Measurements from ENCODE around the gene DIPK1B. TPM values are rescaled to one million over a fixed set of nuclear protein-coding genes. Genes with fewer than 3 reads are reported as not detected.

The DIPK1B gene
- polyA plus RNA-seq, 1 of the 3 experiments (the other 2 are of a cell fraction), result 24.5 TPM

DNA sequence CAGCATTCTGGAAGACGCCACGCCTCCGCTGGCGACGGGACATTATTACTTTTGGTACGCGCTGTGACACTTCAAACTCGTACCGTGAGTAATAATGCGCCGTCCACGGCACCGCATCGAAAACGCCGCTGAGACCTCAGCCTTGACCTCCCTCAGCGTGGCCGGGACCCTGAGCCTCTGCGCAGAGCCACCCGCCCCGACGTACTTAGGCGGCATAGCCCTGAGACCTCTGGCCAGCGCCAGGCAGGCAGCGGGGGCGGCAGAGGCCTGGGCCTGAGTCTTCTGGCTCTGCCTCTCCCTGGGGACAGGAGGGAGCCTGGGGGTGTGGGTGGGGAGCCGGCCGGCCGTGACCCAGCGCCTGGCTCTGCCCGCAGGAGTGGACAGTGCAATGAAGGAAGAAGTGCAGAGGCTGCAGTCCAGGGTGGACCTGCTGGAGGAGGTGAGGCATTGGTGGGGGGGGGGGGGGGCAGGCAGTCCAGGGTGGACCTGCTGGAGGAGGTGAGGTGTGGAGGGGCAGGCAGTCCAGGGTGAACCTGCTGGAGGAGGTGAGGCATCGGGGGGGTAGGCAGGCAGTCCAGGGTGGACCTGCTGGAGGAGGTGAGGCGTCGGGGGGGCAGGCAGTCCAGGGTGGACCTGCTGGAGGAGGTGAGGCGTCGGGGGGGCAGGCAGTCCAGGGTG lies 41.7 kb upstream of the DIPK1B start:
- Histone ChIP-seq H3K27ac (ENCODE audit: low read depth in 2 of 2, low read length in 1 of 2) (no peak overlapping the region), H2AFZ (ENCODE audit: low read depth) (no peak overlapping the region), H3K27me3 (ENCODE audit: insufficient read depth) (no peaks in the 10 kb centered on the region), H3K79me2 (ENCODE audit: insufficient read depth) (no peaks in the 10 kb centered on the region), H3K4me2 (no peak overlapping the region), H4K20me1 (ENCODE audit: insufficient read depth) (0 out of 2 replicates have a peak, but pooled peaks cover 5% of the 10 kb centered on the region), H3K9me2 (no peaks in the 10 kb centered on the region), H3F3A (replicated peaks; ENCODE audit: insufficient read depth) (peaks cover 3% of the 10 kb centered on the region), H3K9ac (no peak overlapping the region), H3K4me1 (ENCODE audit: control insufficient read depth in 1 of 2, insufficient read depth in 2 of 2, low read depth in 1 of 2, low read length in 1 of 2) (peaks cover 0 to 19% of the 10 kb centered on the region in 2 experiments; a peak in 1 of 4 replicates), H3K36me3 (replicated peaks in 1 of 2; ENCODE audit: control insufficient read depth in 1 of 2, insufficient read depth in 2 of 2, low read length in 1 of 2) (peaks cover 0 to 3% of the 10 kb centered on the region in 2 experiments), H3K9me3 (no peaks in the 10 kb centered on the region), H3K4me3 (ENCODE audit: low read depth in 2 of 2, low read length in 1 of 2) (no peak overlapping the region)
- ChIA-PET CTCF (interaction anchor here (0.7 to 4.0 kb wide), 20 partner anchors 9 to 183 kb away, joined by 3 to 90 read pairs (median 12); partner anchors contain the start of genes AGPAT2 and EGFL7), POLR2A (no interaction called here)
- 94% methylated on average over 35 of the region's 36 CpGs for WGBS (ENCODE audit: low lambda C conversion rate)
- TF ChIP-seq RXRA (IDR thresholded peaks at IDR 0.05; ENCODE audit: borderline replicate concordance, low read depth), result no peak
- DNase-seq, result no peak

DNA sequence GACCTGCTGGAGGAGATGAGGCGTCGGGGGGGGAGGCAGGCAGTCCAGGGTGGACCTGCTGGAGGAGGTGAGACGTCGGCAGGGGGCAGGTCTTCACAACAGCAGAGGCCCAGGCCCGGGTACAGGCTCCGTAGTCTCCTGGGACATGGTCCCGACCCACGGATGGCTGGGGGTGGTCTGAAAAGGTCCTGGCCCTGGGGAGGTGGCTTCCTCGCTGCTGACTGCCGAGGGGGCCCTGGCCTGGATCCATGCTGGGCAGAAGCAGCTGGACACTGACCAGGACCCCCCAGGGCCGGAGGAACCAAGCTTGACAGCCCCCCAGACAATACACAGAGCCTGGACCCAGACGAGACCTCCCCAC lies 41.1 kb upstream of the DIPK1B start:
- POLR2A ChIA-PET, result interaction anchor here (0.6 to 1.4 kb wide), 2 partner anchors 16 to 57 kb away, joined by 3 to 5 read pairs; partner anchors contain the start of gene AGPAT2

DNA sequence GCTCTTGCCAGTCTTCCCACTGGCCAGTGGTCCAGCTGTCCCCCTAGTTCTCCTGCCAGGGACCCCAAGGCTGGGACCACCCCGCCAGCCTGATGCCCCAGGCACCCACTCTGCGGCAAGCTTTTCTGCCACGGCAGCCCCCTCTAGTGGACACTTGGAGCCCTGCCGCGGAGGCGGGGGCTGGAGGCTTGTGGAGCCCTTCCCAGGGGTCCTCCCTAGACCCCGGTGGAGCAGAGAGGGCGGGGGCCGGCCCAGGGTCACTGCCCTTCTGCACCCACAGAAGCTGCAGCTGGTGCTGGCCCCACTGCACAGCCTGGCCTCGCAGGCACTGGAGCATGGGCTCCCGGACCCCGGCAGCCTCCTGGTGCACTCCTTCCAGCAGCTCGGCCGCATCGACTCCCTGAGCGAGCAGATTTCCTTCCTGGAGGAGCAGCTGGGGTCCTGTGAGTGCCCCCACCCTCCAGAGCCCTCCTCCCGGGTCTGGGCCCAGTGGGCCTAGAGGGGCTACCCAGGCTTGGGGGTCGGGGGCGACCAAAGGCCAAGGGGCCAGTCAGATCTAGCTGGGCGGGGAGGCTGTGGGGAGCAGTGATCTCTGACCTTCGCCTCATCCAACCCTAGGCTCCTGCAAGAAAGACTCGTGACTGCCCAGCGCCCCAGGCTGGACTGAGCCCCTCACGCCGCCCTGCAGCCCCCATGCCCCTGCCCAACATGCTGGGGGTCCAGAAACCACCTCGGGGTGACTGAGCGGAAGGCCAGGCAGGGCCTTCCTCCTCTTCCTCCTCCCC lies 40.5 kb upstream of the DIPK1B start:
- Histone ChIP-seq H3K79me2 (ENCODE audit: insufficient read depth) (no peaks in the 10 kb centered on the region), H3K9ac (no peak overlapping the region), H3K27ac (ENCODE audit: low read depth in 2 of 2, low read length in 1 of 2) (no peak overlapping the region; a peak in 1 of 4 replicates), H3K36me3 (replicated peaks in 1 of 2; ENCODE audit: control insufficient read depth in 1 of 2, insufficient read depth in 2 of 2, low read length in 1 of 2) (peaks cover 0 to 3% of the 10 kb centered on the region in 2 experiments), H3K4me1 (ENCODE audit: control insufficient read depth in 1 of 2, insufficient read depth in 2 of 2, low read depth in 1 of 2, low read length in 1 of 2) (peaks cover 0 to 14% of the 10 kb centered on the region in 2 experiments; a peak in 1 of 4 replicates), H3K9me2 (no peaks in the 10 kb centered on the region), H3K4me2 (no peak overlapping the region), H3K9me3 (no peaks in the 10 kb centered on the region), H3K27me3 (ENCODE audit: insufficient read depth) (no peaks in the 10 kb centered on the region), H3K4me3 (ENCODE audit: low read depth in 2 of 2, low read length in 1 of 2) (no peak overlapping the region), H4K20me1 (ENCODE audit: insufficient read depth) (0 out of 2 replicates have a peak, but pooled peaks cover 5% of the 10 kb centered on the region), H2AFZ (ENCODE audit: low read depth) (no peak overlapping the region), H3F3A (replicated peaks; ENCODE audit: insufficient read depth) (peaks cover 3% of the 10 kb centered on the region)
- POLR2A ChIA-PET, result interaction anchor here (0.6 to 1.9 kb wide), 3 partner anchors 15 to 56 kb away, joined by 3 to 5 read pairs (median 4); partner anchors contain the start of gene AGPAT2
- peak; percentile 93 for DNase-seq
- WGBS (ENCODE audit: low lambda C conversion rate), result 19% methylated on average over 6 of the region's 27 CpGs
- CTCF ChIA-PET, result interaction anchor here (0.6 to 6.5 kb wide), 44 partner anchors 10 to 789 kb away, joined by 3 to 90 read pairs (median 6); partner anchors contain the start of genes AGPAT2, EGFL7 and SSNA1
- TF ChIP-seq TEAD4 (IDR thresholded peaks at IDR 0.05; ENCODE audit: borderline replicate concordance, insufficient read depth), result no peak
- peak; percentile 54 for TF ChIP-seq RAD21 (IDR thresholded peaks at IDR 0.05; ENCODE audit: low read length)
- no peak for TF ChIP-seq GATA2 (CRISPR knock-in tag; IDR thresholded peaks at IDR 0.05)
- TF ChIP-seq, protein P1, sequence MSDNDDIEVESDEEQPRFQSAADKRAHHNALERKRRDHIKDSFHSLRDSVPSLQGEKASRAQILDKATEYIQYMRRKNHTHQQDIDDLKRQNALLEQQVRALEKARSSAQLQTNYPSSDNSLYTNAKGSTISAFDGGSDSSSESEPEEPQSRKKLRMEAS (IDR thresholded peaks at IDR 0.05; ENCODE audit: low read depth), result no peak
- TF ChIP-seq, protein P2, sequence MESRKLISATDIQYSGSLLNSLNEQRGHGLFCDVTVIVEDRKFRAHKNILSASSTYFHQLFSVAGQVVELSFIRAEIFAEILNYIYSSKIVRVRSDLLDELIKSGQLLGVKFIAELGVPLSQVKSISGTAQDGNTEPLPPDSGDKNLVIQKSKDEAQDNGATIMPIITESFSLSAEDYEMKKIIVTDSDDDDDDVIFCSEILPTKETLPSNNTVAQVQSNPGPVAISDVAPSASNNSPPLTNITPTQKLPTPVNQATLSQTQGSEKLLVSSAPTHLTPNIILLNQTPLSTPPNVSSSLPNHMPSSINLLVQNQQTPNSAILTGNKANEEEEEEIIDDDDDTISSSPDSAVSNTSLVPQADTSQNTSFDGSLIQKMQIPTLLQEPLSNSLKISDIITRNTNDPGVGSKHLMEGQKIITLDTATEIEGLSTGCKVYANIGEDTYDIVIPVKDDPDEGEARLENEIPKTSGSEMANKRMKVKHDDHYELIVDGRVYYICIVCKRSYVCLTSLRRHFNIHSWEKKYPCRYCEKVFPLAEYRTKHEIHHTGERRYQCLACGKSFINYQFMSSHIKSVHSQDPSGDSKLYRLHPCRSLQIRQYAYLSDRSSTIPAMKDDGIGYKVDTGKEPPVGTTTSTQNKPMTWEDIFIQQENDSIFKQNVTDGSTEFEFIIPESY (IDR thresholded peaks at IDR 0.05; ENCODE audit: borderline replicate concordance, low read depth), result no peak
- TF ChIP-seq, protein P3, sequence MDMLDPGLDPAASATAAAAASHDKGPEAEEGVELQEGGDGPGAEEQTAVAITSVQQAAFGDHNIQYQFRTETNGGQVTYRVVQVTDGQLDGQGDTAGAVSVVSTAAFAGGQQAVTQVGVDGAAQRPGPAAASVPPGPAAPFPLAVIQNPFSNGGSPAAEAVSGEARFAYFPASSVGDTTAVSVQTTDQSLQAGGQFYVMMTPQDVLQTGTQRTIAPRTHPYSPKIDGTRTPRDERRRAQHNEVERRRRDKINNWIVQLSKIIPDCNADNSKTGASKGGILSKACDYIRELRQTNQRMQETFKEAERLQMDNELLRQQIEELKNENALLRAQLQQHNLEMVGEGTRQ (IDR thresholded peaks at IDR 0.05; ENCODE audit: borderline replicate concordance, low read depth, low read length), result no peak
- TF ChIP-seq SMC3 (IDR thresholded peaks at IDR 0.05; ENCODE audit: low read depth, low read length), result peak; percentile 26; the same call in 1 of the 2 replicates
- TF ChIP-seq, protein P4, sequence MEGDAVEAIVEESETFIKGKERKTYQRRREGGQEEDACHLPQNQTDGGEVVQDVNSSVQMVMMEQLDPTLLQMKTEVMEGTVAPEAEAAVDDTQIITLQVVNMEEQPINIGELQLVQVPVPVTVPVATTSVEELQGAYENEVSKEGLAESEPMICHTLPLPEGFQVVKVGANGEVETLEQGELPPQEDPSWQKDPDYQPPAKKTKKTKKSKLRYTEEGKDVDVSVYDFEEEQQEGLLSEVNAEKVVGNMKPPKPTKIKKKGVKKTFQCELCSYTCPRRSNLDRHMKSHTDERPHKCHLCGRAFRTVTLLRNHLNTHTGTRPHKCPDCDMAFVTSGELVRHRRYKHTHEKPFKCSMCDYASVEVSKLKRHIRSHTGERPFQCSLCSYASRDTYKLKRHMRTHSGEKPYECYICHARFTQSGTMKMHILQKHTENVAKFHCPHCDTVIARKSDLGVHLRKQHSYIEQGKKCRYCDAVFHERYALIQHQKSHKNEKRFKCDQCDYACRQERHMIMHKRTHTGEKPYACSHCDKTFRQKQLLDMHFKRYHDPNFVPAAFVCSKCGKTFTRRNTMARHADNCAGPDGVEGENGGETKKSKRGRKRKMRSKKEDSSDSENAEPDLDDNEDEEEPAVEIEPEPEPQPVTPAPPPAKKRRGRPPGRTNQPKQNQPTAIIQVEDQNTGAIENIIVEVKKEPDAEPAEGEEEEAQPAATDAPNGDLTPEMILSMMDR (IDR thresholded peaks at IDR 0.05), result peak; percentile 84
- TF ChIP-seq TAF1 (IDR thresholded peaks at IDR 0.05; ENCODE audit: borderline replicate concordance, low read depth, low read length), result no peak
- TF ChIP-seq CHD2 (IDR thresholded peaks at IDR 0.05; ENCODE audit: low read length, partially characterized antibody), result no peak
- TF ChIP-seq POLR2AphosphoS5 (IDR thresholded peaks at IDR 0.05; ENCODE audit: low read depth, low read length), result no peak

More for the DNA sequence above, 41.1 kb upstream of the DIPK1B start:
- no peaks in the 10 kb centered on the region for H3K9me2 ChIP-seq
- DNase-seq, result no peak
- H3F3A ChIP-seq (replicated peaks; ENCODE audit: insufficient read depth), result peaks cover 3% of the 10 kb centered on the region
- no peak overlapping the region for H3K4me2 ChIP-seq
- no peak overlapping the region for H3K4me3 ChIP-seq (ENCODE audit: low read depth in 2 of 2, low read length in 1 of 2)
- peaks cover 0 to 19% of the 10 kb centered on the region in 2 experiments; a peak in 1 of 4 replicates for H3K4me1 ChIP-seq (ENCODE audit: control insufficient read depth in 1 of 2, insufficient read depth in 2 of 2, low read depth in 1 of 2, low read length in 1 of 2)
- H3K27me3 ChIP-seq (ENCODE audit: insufficient read depth), result no peaks in the 10 kb centered on the region
- TF ChIP-seq POLR2AphosphoS5 (IDR thresholded peaks at IDR 0.05; ENCODE audit: low read depth, low read length), result no peak
- H3K27ac ChIP-seq (ENCODE audit: low read depth in 2 of 2, low read length in 1 of 2), result no peak overlapping the region
- no peaks in the 10 kb centered on the region for H3K79me2 ChIP-seq (ENCODE audit: insufficient read depth)
- no peaks in the 10 kb centered on the region for H3K9me3 ChIP-seq
- CTCF ChIA-PET, result interaction anchor here (0.6 to 6.5 kb wide), 36 partner anchors 9 to 789 kb away, joined by 3 to 90 read pairs (median 7); partner anchors contain the start of genes AGPAT2, EGFL7 and SSNA1
- H3K36me3 ChIP-seq (replicated peaks in 1 of 2; ENCODE audit: control insufficient read depth in 1 of 2, insufficient read depth in 2 of 2, low read length in 1 of 2), result peaks cover 0 to 3% of the 10 kb centered on the region in 2 experiments
- no peak overlapping the region for H3K9ac ChIP-seq
- 63% methylated on average over 4 of the region's 12 CpGs for WGBS (ENCODE audit: low lambda C conversion rate)
- no peak overlapping the region for H2AFZ ChIP-seq (ENCODE audit: low read depth)
- 0 out of 2 replicates have a peak, but pooled peaks cover 5% of the 10 kb centered on the region for H4K20me1 ChIP-seq (ENCODE audit: insufficient read depth)

All from SK-N-SH (cell line).